Astrocyte of the spinal cord (primary cell): Measurements from ENCODE around the gene R3HDM4.

Experiments
- DNase-seq: peaks from one replicate; pipeline ENCODE4 v3.0.0; 2011; ENCODE audit warnings: low read depth, low spot score
- H3K4me3 ChIP-seq: 2 replicates; pipeline ENCODE4 v1.5.1; 2011; ENCODE audit warnings: low read depth, mild to moderate bottlenecking, low read length, moderate library complexity
- CTCF ChIP-seq: IDR thresholded peaks from 2 replicates; pipeline ENCODE4 v1.5.1; 2012; ENCODE audit warnings: low read depth, mild to moderate bottlenecking, low read length, inconsistent platforms
- in situ Hi-C: cut with HindIII; loops from 2 replicates; pipeline ENCODE4 v1.10.0; 2017; ENCODE audit warnings: low sequenced_read_pairs

R3HDM4 gene

GRCh38 chr19:871446-872265 is 41.4 kb downstream of the R3HDM4 start:
- no peak for TF ChIP-seq CTCF
- in situ Hi-C loops: no loop called here
- no peak overlapping the region for H3K4me3 ChIP-seq
- no peak for DNase-seq

GRCh38 chr19:870963-871401 is 42.0 kb downstream of the R3HDM4 start:
- peak; percentile 45 for DNase-seq
- no peak overlapping the region for H3K4me3 ChIP-seq
- no peak for TF ChIP-seq CTCF
- in situ Hi-C loops: no loop called here

GRCh38 chr19:870314-870713 is 42.7 kb downstream of the R3HDM4 start:
- DNase-seq: no peak
- no peak overlapping the region for H3K4me3 ChIP-seq
- TF ChIP-seq CTCF: no peak
- in situ Hi-C loops: no loop called here

- TF ChIP-seq CTCF: no peak
- in situ Hi-C loops: no loop called here
- H3K4me3 ChIP-seq: no peak overlapping the region
- peak; percentile 96 for DNase-seq
Measured at GRCh38 chr19:869245-870177, 43.5 kb downstream of the R3HDM4 start.

GRCh38 chr19:868458-869244 is 44.4 kb downstream of the R3HDM4 start:
- no peak overlapping the region for H3K4me3 ChIP-seq
- in situ Hi-C loops: no loop called here
- TF ChIP-seq CTCF: no peak
- DNase-seq: no peak
